ENCODE data around the gene SKIC3. TPM values are rescaled to one million over a fixed set of nuclear protein-coding genes. Genes with fewer than 3 reads are reported as not detected.

SKIC3 gene
- polyA plus RNA-seq, 4 donors = 76.3 to 112 (median 88.5) TPM

GRCh38 chr5:95532415-95532814, 22.4 kb downstream of the SKIC3 start:
- no peak for DNase-seq (ENCODE audit: low read depth in 4 of 4, low spot score in 2 of 4)

GRCh38 chr5:95531491-95531890, 23.3 kb downstream of the SKIC3 start:
- no peak for DNase-seq (ENCODE audit: low read depth in 4 of 4, low spot score in 2 of 4)

GRCh38 chr5:95530416-95530815, 24.4 kb downstream of the SKIC3 start:
- no peak for DNase-seq (ENCODE audit: low read depth in 4 of 4, low spot score in 2 of 4)

- DNase-seq (ENCODE audit: low read depth in 4 of 4, low spot score in 2 of 4) = no peak
These were observed 26.2 kb downstream of the SKIC3 start for GRCh38 chr5:95528565-95528964.

GRCh38 chr5:95526871-95527270, 27.9 kb downstream of the SKIC3 start:
- no peak for DNase-seq (ENCODE audit: low read depth in 4 of 4, low spot score in 2 of 4)

- DNase-seq (ENCODE audit: low read depth in 4 of 4, low spot score in 2 of 4) = no peak
These were observed 30.4 kb downstream of the SKIC3 start for GRCh38 chr5:95524423-95524822.

GRCh38 chr5:95520206-95520605, 34.6 kb downstream of the SKIC3 start:
- no peak for DNase-seq (ENCODE audit: low read depth in 4 of 4, low spot score in 2 of 4)

GRCh38 chr5:95519681-95520080, 35.1 kb downstream of the SKIC3 start:
- DNase-seq (ENCODE audit: low read depth in 4 of 4, low spot score in 2 of 4) = no peak

- no peak for DNase-seq (ENCODE audit: low read depth in 4 of 4, low spot score in 2 of 4)
These were observed 35.6 kb downstream of the SKIC3 start for GRCh38 chr5:95519151-95519550.

GRCh38 chr5:95518417-95518816, 36.4 kb downstream of the SKIC3 start:
- DNase-seq (ENCODE audit: low read depth in 4 of 4, low spot score in 2 of 4) = no peak

GRCh38 chr5:95511606-95512005, 43.2 kb downstream of the SKIC3 start:
- no peak for DNase-seq (ENCODE audit: low read depth in 4 of 4, low spot score in 2 of 4)

GRCh38 chr5:95508550-95508949, 46.2 kb downstream of the SKIC3 start:
- DNase-seq (ENCODE audit: low read depth in 4 of 4, low spot score in 2 of 4) = no peak

Other genes with a start within 250 kb of the SKIC3 start
- 1 to 10 TPM; 4.6 to 6.9 (median 5.4) TPM for gene FAM81B, start 163.6 kb downstream of the SKIC3 start, polyA plus RNA-seq (ENCODE audit: insufficient read length in 4 of 4)
- 10 to 100 TPM; 13.1 to 14.2 (median 13.7) TPM for gene ARSK, start 124 bp upstream of the SKIC3 start, polyA plus RNA-seq (ENCODE audit: insufficient read length in 4 of 4)
- gene GPR150, start 65.1 kb upstream of the SKIC3 start, polyA plus RNA-seq (ENCODE audit: insufficient read length in 4 of 4) = under 1 TPM in 1 of 4 donors, not detected in 3; 0.08 TPM
- 1 to 10 TPM; 3.5 to 7.1 (median 4.9) TPM for gene RFESD, start 91.8 kb upstream of the SKIC3 start, polyA plus RNA-seq (ENCODE audit: insufficient read length in 4 of 4)
- 1 to 10 TPM; 1.1 to 2.3 (median 1.9) TPM for gene SPATA9, start 128.0 kb upstream of the SKIC3 start, polyA plus RNA-seq (ENCODE audit: insufficient read length in 4 of 4)
- gene RHOBTB3, start 176.4 kb upstream of the SKIC3 start, polyA plus RNA-seq (ENCODE audit: insufficient read length in 4 of 4) = 10 to 100 TPM; 68.0 to 80.5 (median 70.6) TPM

All from left renal cortex interstitium (tissue), 4 donors.